Thoracic aorta (tissue), 2 donors: ENCODE results near the gene PYGL. TPM values are rescaled to one million over a fixed set of nuclear protein-coding genes. Genes with fewer than 3 reads are reported as not detected.

Source experiments
- ATAC-seq: fragments of 150-250 bp; one replicate; pipeline ENCODE4 v1.8.0; 2017; ENCODE audit warnings: low read depth; ENCODE audit not compliant: insufficient number of reproducible peaks, low FRiP score
- DNase-seq: peaks from one replicate; pipeline ENCODE4 v3.0.0-alpha.2; 2020; ENCODE audit warnings: low spot score
- H3K27ac ChIP-seq, 2 donors: fragments of 200-600 bp; sonication (generic); 1 replicate in 1 of 2; 2 replicates in 1 of 2; pipeline ENCODE4 v1.5.1; 2016; ENCODE audit warnings: mild to moderate bottlenecking in 2 of 2, moderate library complexity in 2 of 2
- H3K27me3 ChIP-seq: fragments of 200-600 bp; sonication (generic); replicated peaks from 2 replicates; pipeline ENCODE4 v1.6.0; 2016; ENCODE audit warnings: mild to moderate bottlenecking; ENCODE audit not compliant: insufficient read depth
- H3K36me3 ChIP-seq: fragments of 200-600 bp; sonication (generic); one replicate; pipeline ENCODE4 v1.5.1; 2016
- H3K4me1 ChIP-seq, 2 donors: fragments of 200-600 bp; sonication (generic); 1 replicate in 1 of 2; 2 replicates in 1 of 2; pipeline versions ENCODE4 v1.5.1 to v1.6.0; 2016; ENCODE audit warnings: low read depth in 2 of 2, mild to moderate bottlenecking in 1 of 2; ENCODE audit not compliant: control insufficient read depth in 1 of 2
- H3K4me3 ChIP-seq: fragments of 200-600 bp; sonication (generic); 2 replicates; pipeline ENCODE4 v1.5.1; 2016; ENCODE audit warnings: mild to moderate bottlenecking
- H3K9me3 ChIP-seq: fragments of 200-600 bp; sonication (generic); 2 replicates; pipeline ENCODE4 v1.5.1; 2016
- CTCF ChIP-seq: fragments of 200-600 bp; sonication (generic); IDR thresholded peaks from one replicate; pipeline ENCODE4 v1.5.1; 2019; ENCODE audit warnings: antibody characterized with exemption
- total RNA-seq, 2 donors: library from RNA; depleted of rRNA; stranded (reverse); fragments of >200 nt; gene quantifications; one replicate each; pipeline versions ENCODE4 v1.1.0 to v1.2.3, GENCODE V29; 2016

PYGL gene
- total RNA-seq, 2 donors from 2014 or later: 39.9 to 51.2 TPM

DNA sequence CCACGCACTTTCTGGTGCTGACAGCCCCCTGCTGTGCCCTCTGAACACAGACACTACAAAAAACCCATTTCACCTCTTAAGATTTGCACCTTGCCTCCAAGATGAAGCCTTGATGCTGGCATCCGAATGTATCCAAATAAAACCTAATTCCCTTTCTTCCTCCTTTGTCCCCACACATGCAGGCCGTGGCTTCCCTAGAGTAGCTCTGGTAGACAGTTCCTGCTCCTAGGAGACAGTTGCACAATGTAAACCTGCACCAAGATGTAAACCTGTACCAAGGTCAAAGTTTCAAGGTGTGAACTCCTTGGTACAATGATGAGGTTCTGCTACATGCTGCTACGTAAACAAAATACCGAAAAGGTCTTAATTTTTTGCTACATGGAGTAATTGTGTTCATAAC lies 73.1 kb downstream of the PYGL start:
- peaks cover 0 to 4% of the 10 kb centered on the region in 2 donors for H3K4me1 ChIP-seq
- ATAC-seq: no peak
- no peak overlapping the region for H3K27ac ChIP-seq
- H3K4me3 ChIP-seq: no peak overlapping the region
- peaks cover 7% of the 10 kb centered on the region for H3K27me3 ChIP-seq
- H3K36me3 ChIP-seq: no peaks in the 10 kb centered on the region
- DNase-seq: no peak
- TF ChIP-seq CTCF: no peak
- H3K9me3 ChIP-seq: no peaks in the 10 kb centered on the region

DNA sequence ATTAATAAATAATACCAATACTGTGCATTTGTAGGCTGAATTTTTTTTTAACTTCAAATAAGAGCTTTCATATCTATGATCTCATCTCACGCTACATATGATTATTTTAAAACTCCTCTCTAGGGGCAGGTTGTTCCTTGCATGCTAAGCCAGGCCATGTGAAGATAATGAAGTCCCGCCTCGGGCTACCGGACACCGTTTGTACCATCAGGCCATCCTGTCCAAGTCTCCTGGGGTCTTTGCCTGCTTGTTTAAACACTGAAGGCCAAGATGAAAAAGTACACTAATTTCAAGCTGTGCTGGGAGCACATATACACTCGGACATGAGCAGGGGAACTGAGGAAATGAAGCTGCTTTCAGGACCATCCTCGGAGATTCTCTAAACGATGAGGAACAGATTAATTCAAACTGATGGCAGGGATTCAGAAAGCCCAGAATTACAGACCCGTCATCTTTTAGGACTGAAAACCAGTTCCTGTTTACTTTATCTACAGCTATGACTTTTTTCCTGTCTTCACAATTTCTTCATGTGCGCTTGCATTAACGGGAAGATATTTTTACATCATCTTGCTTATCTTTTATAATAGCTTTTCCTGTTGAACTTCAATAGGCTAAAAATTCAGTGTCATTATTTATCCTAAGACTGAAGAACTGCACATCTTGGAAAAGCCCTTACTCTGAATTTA lies 78.7 kb downstream of the PYGL start:
- no peaks in the 10 kb centered on the region for H3K4me1 ChIP-seq
- ATAC-seq (no peak), DNase-seq (no peak)
- no peaks in the 10 kb centered on the region for H3K36me3 ChIP-seq
- H3K9me3 ChIP-seq: no peaks in the 10 kb centered on the region
- H3K4me3 ChIP-seq: no peak overlapping the region
- no peak overlapping the region for H3K27ac ChIP-seq
- TF ChIP-seq CTCF: no peak
- no peaks in the 10 kb centered on the region for H3K27me3 ChIP-seq

GRCh38 chr14:50864946-50865345 lies 79.3 kb downstream of the PYGL start:
- no peak overlapping the region for H3K27ac ChIP-seq
- H3K4me3 ChIP-seq: no peak overlapping the region
- H3K4me1 ChIP-seq: no peaks in the 10 kb centered on the region
- no peak for ATAC-seq
- no peak for TF ChIP-seq CTCF
- no peaks in the 10 kb centered on the region for H3K36me3 ChIP-seq
- H3K9me3 ChIP-seq: no peaks in the 10 kb centered on the region
- H3K27me3 ChIP-seq: no peaks in the 10 kb centered on the region
- DNase-seq: no peak

GRCh38 chr14:50864237-50864636 lies 80.0 kb downstream of the PYGL start:
- Histone ChIP-seq H3K36me3 (no peaks in the 10 kb centered on the region), H3K27ac (no peak overlapping the region), H3K4me3 (no peak overlapping the region), H3K27me3 (no peaks in the 10 kb centered on the region), H3K9me3 (no peaks in the 10 kb centered on the region), H3K4me1 (peaks cover 0 to 3% of the 10 kb centered on the region in 2 donors)
- TF ChIP-seq CTCF: no peak
- ATAC-seq: no peak
- DNase-seq: no peak

GRCh38 chr14:50862036-50862570 lies 82.2 kb downstream of the PYGL start:
- no peak for DNase-seq
- Histone ChIP-seq H3K4me3 (no peak overlapping the region), H3K9me3 (no peaks in the 10 kb centered on the region), H3K36me3 (no peaks in the 10 kb centered on the region), H3K27ac (no peak overlapping the region), H3K27me3 (no peaks in the 10 kb centered on the region), H3K4me1 (peaks cover 0 to 5% of the 10 kb centered on the region in 2 donors)
- no peak for ATAC-seq
- no peak for TF ChIP-seq CTCF
